CMK (cell line): Measurements from ENCODE around the gene NPHP3.
A peak's percentile ranks its signal among the peaks of the same experiment; 100 is the strongest.
"Not testable (repeated sequence)": the region's sequence is repeated elsewhere in the genome, so short reads cannot be mapped to it uniquely, and the experiment has no call there.

Source experiments
- DNase-seq: peaks from one replicate; pipeline ENCODE4 v3.0.0-alpha.2; 2010; ENCODE audit warnings: low read depth

NPHP3 gene

GRCh38 chr3:132722165-132723023, at the start of gene NPHP3:
NPHP3 (minus strand) TSS chr3:132722409; CDS start chr3:132722355, 54 bp downstream.
- DNase-seq = peak; percentile 89

DNA sequence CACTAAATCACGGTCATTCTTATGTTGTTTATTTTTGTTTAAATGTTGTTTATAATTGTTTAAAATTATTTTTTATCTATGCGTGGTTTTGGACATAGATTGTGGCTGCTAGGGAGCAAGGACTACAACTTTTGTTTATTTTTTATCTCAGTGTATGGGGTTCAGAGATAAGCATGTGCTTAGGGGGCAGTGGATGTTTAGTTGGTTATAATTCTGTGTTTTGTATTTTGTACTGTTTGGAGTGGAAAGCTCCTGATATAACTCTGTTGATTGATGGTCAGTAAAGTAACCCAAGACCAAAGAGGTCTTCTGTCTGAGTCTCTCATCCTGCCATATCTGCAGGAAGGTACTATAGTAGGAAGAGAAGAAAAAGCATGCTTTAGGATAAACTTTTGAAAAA, 36.5 kb upstream of the NPHP3 start:
- no peak for DNase-seq

DNA sequence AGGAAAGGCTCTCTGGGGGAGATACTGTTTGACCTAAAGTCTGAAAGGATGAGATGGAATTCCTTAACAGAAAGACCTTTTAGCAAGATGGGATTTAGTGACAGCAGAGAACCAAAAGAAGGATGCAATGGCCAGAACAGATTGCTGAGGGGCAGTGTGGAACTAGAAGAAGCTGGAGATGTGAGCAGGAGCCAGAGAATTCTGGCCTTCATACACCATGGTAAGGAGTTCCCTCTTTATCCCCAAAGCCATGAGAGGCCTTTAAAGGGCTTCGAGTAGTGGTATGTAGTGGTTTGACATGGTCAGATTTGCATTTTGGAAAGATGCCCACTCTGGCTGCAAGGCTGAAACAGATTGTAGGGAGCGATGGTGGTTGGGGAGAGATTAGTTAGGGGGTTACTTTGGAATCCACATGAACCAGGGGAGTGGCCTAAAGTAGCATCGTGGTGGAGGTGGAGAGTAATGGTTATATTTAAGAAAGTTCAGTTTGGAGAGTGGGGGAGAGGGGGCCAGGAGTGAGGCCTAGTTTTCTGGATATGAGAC, 34.0 kb upstream of the NPHP3 start:
- no peak for DNase-seq

DNA sequence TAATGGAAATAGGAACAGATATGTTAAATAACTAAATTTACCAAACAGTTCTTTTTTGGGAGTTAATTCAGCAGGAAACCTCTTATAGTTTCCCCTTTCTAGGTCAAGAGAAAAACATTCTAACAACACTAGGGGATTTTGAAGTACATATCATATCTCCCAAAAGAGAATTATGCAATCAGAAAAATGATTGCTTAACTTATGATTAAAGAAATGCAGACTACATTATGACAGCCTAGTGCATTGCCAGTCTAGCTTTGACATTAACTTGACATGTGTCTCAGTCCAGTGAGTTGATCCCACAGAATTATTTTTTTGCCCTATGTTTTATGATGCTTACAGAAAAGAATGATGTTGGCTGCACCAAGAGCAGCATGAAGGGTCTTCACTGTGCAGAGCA, 31.7 kb upstream of the NPHP3 start:
- DNase-seq = no peak

- DNase-seq = no peak
Observed at GRCh38 chr3:132749786-132750185, 27.6 kb upstream of the NPHP3 start.

- not testable (repeated sequence) for DNase-seq
Observed at GRCh38 chr3:132746720-132747119, 24.5 kb upstream of the NPHP3 start.

- DNase-seq = no peak
Observed at GRCh38 chr3:132738314-132738713, 16.1 kb upstream of the NPHP3 start.

DNA sequence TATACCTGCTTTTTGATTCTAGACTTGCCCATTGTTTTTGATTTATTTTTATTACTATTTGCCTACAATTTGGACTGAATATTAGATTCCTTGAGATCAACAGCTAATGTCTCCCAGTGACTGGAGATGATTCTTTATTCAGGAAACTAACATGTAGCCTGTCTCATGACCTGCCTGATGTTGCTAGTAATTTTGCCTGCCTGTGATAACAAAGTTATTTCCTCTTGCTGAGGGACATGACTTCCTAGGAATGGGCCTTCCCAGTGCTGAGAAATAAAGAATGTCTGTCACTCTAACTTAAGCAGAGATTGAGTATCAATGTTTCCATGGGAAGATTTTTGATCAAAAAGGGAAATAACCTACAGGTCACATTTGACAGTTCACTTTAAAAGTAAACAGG, 13.4 kb upstream of the NPHP3 start:
- no peak for DNase-seq

- no peak for DNase-seq
Observed at GRCh38 chr3:132730891-132731580, 8.8 kb upstream of the NPHP3 start.

GRCh38 chr3:132726341-132726823, 4.2 kb upstream of the NPHP3 start:
- DNase-seq = no peak

DNA sequence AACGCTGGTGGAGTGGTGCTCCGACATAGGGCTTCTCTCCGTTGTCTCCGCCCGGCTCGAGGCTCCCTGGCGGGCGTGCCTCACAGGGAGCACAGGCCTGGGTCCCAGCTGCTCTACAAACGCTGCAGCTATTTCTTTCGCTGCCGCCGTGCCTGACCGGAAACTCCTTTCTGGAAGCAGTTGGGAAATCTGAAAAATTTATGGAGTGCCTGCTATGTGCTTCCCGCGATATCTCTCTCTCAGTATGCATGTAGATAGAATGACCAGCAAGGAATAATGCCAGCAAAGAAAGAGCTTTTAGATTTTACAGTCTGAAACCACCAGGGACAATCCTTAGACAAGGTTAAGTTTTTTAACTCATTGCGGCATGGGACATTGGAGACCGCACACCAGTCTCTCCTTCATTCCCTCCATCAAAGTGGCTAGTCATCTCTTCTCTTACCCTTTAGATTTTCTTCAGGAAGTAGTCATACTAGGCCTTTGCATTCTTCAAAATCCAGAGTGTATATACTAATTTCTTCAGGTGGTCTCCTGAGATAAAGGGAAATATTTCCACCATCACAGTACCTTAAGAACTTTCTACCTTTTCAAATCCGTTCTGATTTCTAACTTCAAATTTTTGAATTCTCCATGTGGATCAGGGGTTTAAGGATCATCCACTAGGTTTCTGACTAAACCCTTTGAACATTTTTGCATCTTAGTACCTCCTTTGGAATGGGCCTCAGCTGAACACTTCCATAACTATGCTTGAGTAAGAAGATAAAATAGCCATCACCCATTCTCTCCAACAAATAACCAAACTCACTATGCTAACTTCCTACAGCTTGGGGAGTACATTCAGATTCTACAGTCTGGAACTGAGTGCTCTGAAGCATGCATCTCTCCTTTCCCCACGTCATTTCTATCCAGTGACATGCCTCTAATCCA, 1.1 kb upstream of the NPHP3 start:
- no peak for DNase-seq

GRCh38 chr3:132721479-132722164, 587 bp downstream of the NPHP3 start:
- no peak for DNase-seq

DNA sequence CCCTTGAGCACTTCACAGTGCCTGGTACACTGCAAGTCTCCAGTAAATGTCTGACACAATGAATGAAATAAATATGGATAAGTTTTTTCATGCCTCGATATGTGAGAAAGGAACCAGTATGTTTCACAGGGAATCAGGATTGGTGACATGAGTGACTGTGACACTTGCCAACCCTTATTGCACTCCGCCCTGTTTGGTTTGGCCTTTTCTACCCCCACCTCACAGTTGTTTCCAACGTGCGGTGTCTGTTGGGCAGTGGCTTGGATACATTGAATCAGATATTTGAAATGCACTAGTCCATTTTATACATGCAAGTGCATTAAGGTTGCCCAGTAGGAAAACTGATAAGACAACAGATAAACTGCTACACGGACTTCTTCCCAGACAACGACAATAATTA, 2.0 kb downstream of the NPHP3 start:
- DNase-seq = no peak

GRCh38 chr3:132716372-132716771, 5.8 kb downstream of the NPHP3 start:
- DNase-seq = no peak

- no peak for DNase-seq
Observed at GRCh38 chr3:132713977-132714727, 8.1 kb downstream of the NPHP3 start.

GRCh38 chr3:132710311-132710710, 11.9 kb downstream of the NPHP3 start:
- DNase-seq = no peak

DNA sequence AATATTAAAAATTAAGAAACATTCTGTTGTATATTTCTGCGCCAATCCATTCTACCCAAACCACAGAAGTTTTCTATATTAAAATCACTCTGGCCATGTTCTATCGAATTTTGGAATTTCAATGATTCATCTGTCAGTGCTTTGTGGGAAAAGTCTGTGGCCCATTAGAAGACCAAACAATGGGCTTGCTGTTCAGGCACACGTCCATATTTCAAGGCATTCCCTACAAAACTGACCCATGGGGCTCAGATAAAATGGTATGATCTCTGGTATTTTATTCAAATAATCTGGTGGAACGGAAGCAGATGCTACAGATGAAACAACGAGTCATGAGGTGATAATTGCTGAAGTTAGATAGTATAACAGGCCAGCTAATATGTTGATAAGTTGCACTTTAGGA, 12.4 kb downstream of the NPHP3 start:
- DNase-seq = no peak

DNA sequence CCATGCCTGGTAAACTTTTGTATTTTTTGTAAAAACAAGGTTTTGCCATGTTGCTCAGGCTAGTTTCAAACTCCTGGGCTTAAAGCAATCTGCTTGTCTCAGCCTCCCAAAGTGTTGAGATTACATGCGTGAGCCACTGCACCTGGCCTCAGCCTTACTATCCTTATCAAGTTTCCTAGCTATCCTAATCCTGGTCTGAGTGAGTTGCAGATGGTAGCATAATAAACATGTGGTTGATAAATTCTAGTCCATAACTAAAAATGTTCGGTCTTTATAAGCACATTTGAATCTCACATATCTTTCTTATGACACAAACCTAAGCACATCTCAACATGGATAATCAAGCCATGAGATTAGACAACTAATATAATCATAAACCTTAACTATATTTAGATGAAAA, 18.5 kb downstream of the NPHP3 start:
- no peak for DNase-seq

DNA sequence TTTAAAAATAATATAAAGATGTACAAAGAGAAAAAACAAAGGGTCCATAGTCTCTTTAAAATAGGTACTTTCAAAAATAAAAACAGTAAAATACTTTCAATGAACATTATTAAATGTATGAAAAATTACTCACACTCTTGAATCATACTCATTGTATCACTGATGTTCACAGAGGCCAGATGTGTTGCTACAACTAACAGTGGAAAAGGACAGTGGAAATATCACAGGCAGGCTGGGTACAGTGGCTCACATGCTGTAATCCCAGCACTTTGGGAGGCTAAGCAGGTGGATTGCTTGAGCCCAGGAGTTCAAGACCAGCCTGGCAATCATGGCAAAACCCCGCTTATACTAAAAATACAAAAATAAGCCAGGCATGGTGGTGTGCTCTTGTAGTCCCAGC, 26.8 kb downstream of the NPHP3 start:
- no peak for DNase-seq

DNA sequence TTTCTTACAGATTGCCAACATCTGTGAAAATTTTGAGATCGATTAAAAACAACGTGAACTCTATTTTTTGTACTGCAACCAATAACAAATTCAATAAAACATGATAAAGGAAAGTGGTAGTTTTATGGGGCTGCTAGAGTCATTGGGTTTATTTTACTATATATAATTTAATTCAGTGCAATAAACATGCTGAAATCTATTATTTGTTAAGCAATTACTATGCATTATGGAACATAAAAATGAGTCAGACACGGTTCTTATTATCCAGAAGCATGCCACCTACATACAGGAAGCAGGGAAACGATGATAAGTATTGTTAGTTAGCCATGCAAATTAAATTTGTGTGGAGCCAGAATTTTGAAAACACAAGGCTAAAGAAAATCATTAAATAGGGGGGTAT, 27.2 kb downstream of the NPHP3 start:
- DNase-seq = no peak

DNA sequence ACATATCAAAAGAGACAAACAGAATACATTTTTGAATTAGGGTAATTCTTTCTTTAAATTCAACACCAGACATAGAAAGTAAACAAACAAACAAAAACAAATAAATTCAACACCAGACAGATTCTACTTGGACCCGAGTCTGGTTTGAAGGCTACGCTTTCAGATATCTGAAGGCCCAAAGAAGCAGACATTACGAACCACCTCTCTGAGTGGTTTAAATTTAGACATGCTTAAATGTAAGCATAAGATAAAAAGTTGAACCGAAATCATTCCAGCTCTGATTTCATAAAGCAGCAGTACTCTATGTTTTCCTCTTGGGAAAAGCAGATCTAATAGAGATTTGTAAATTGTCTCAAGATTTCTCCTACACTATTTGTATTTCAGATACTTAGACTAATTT, 32.2 kb downstream of the NPHP3 start:
- DNase-seq = no peak
